ENCODE data around the gene PHTF1. TPM values are rescaled to one million over a fixed set of nuclear protein-coding genes. Genes with fewer than 3 reads are reported as not detected.

Gene PHTF1
- total RNA-seq, 1 experiment from 2014 or later = 27.3 TPM

DNA sequence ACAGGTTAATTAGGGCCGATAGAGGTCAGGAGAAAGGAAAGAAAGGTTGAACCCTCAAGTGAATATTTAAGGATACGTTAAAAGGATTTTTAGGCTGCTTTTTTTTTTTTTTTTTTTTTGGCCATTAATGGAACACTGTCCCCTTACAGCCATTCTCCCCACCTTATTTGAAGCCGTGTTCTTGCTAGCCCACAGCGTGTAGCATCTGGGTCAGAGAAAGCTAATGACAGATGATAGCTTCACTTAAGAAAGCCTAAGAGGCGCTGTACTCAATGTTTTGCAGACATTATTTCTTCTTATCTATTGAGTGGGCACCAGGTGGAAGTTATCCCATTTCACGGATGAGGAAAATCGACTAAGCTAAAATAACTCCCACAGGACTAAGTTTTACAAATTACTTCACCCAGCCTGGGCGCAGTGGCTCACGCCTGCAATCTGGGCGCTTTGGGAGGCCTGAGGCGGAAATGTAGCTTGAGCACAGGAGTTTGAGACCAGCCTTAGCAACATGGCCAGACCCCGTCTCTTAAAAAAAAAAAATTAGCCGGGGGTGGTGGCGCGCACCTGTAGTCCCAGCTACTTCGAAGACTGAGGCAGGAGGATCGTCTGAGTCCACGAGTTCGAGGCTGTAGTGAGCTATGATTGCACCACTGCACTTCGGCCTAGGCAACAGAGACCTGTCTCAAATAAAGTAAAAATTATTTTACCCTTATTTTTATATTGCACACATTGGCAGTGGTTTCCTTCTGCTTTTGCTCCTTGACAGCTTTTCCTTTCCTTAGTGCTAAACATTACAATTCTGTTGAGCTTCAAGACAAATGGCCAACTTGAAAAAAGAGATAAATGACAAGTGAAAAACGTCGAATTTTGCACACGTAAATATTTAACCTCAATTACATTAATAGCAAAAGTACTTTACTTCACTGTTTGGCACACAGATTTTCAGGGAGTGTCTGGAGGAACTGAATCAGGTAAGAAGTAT, 1.1 kb upstream of the PHTF1 start:
- ChIA-PET CTCF (interaction anchor here (0.5 kb wide), 1 partner anchor 931 kb away, joined by 4 read pairs; no protein-coding TSS in a partner anchor), POLR2A (ENCODE audit: unreplicated experiment) (interaction anchor here (0.5 to 0.7 kb wide), 4 partner anchors 20 to 266 kb away, joined by 3 to 7 read pairs (median 4); no protein-coding TSS in a partner anchor)
- peaks cover 5% of the 10 kb centered on the region; the same call in 1 of the 2 replicates for H3K4me1 ChIP-seq (ENCODE audit: insufficient read depth, low read length)
- peak overlapping the region; percentile 99 for H2AFZ ChIP-seq (ENCODE audit: low read length)
- no peaks in the 10 kb centered on the region for H3K9me2 ChIP-seq (replicated peaks; ENCODE audit: low read length)
- no peak for DNase-seq
- no peaks in the 10 kb centered on the region for H4K20me1 ChIP-seq (ENCODE audit: low read length)
- BruUV-seq (replicated peaks) = no TSS peak
- peaks cover 5% of the 10 kb centered on the region; the same call in 1 of the 2 replicates for H3K36me3 ChIP-seq (ENCODE audit: low read depth, low read length)
- TF ChIP-seq EZH2phosphoT487 (IDR thresholded peaks at IDR 0.05; ENCODE audit: borderline replicate concordance, low read length) (no peak), EZH2 (IDR thresholded peaks at IDR 0.05; ENCODE audit: low read length, unreplicated experiment) (no peak)
- TF ChIP-seq, protein P1, sequence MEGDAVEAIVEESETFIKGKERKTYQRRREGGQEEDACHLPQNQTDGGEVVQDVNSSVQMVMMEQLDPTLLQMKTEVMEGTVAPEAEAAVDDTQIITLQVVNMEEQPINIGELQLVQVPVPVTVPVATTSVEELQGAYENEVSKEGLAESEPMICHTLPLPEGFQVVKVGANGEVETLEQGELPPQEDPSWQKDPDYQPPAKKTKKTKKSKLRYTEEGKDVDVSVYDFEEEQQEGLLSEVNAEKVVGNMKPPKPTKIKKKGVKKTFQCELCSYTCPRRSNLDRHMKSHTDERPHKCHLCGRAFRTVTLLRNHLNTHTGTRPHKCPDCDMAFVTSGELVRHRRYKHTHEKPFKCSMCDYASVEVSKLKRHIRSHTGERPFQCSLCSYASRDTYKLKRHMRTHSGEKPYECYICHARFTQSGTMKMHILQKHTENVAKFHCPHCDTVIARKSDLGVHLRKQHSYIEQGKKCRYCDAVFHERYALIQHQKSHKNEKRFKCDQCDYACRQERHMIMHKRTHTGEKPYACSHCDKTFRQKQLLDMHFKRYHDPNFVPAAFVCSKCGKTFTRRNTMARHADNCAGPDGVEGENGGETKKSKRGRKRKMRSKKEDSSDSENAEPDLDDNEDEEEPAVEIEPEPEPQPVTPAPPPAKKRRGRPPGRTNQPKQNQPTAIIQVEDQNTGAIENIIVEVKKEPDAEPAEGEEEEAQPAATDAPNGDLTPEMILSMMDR (conservative IDR thresholded peaks at IDR 0.05; ENCODE audit: low read depth, low read length) = no peak
- H3F3A ChIP-seq (ENCODE audit: low read length, unreplicated experiment) = no peaks in the 10 kb centered on the region
- peaks cover 30% of the 10 kb centered on the region for H3K79me2 ChIP-seq (ENCODE audit: low read length)
- H3K27ac ChIP-seq (ENCODE audit: low read length) = peak overlapping the region; percentile 80
- H3K9ac ChIP-seq (ENCODE audit: low read length) = peak overlapping the region; percentile 81
- peak overlapping the region; percentile 91 for H3K4me3 ChIP-seq (ENCODE audit: low read length)
- H3K4me2 ChIP-seq (ENCODE audit: low read length) = peak overlapping the region; percentile 95
- no peaks in the 10 kb centered on the region for H3K9me3 ChIP-seq (ENCODE audit: low read length)
- H3K27me3 ChIP-seq (ENCODE audit: low read length) = no peaks in the 10 kb centered on the region
- intact Hi-C loops (cut with micrococcal nuclease) = no loop called here
- ATAC-seq = no peak

DNA sequence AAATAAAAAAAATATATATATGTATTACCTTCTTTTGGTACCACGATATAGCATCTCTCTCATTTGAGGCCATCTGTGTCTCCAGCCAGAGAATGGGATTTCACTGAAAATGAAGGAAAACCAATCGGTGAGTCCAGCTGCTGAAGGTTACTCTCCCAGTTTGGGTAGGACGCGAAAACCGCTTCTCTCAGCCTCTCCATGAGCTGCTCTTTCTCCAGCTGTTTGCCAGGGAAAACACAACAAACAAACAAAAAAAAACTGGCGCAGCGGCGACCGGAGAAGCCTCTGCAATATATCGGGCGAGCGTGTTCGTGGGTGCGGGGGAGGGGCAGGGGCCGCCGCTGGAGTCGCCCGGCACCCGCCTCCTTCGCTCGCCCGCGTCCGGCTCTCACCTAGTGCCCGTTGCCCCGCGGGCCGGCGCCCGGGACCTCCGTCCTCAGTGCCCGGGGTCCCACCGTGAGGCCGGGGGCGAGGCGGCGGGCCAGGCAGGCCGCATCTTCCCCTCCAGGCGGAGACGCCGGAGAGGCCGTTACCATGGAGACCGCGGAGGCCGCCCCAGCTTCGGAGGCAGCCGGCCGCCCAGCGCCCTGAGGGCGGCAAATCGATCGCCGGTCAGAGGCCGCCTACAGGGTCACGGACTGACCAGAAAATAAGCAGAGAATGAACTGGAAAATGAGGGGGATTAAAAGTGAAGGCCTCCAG, 504 bp downstream of the PHTF1 start:
- Histone ChIP-seq H3K4me3 (ENCODE audit: low read length) (peak overlapping the region; percentile 91), H3K9me3 (ENCODE audit: low read length) (no peaks in the 10 kb centered on the region), H3K36me3 (ENCODE audit: low read depth, low read length) (peaks cover 5% of the 10 kb centered on the region; the same call in 1 of the 2 replicates), H3K27me3 (ENCODE audit: low read length) (no peaks in the 10 kb centered on the region), H3K79me2 (ENCODE audit: low read length) (peaks cover 33% of the 10 kb centered on the region), H3K27ac (ENCODE audit: low read length) (peak overlapping the region; percentile 80), H4K20me1 (ENCODE audit: low read length) (no peaks in the 10 kb centered on the region), H3K4me2 (ENCODE audit: low read length) (peak overlapping the region; percentile 95), H3K9ac (ENCODE audit: low read length) (peak overlapping the region; percentile 81), H2AFZ (ENCODE audit: low read length) (peak overlapping the region; percentile 99), H3K9me2 (replicated peaks; ENCODE audit: low read length) (no peaks in the 10 kb centered on the region), H3F3A (ENCODE audit: low read length, unreplicated experiment) (no peaks in the 10 kb centered on the region), H3K4me1 (ENCODE audit: insufficient read depth, low read length) (peaks cover 5% of the 10 kb centered on the region; the same call in 1 of the 2 replicates)
- TF ChIP-seq, protein P1 (conservative IDR thresholded peaks at IDR 0.05; ENCODE audit: low read depth, low read length) = no peak
- TF ChIP-seq EZH2 (IDR thresholded peaks at IDR 0.05; ENCODE audit: low read length, unreplicated experiment) (no peak), EZH2phosphoT487 (IDR thresholded peaks at IDR 0.05; ENCODE audit: borderline replicate concordance, low read length) (no peak)
- ATAC-seq = peak; percentile 63
- BruUV-seq (replicated peaks) = no TSS peak
- peak; percentile 43 for DNase-seq
- POLR2A ChIA-PET (ENCODE audit: unreplicated experiment) = interaction anchor here (0.6 kb wide), 6 partner anchors 41 to 1084 kb away, joined by 3 to 8 read pairs (median 6); partner anchors contain the start of gene MOV10
- CTCF ChIA-PET = interaction anchor here (0.6 kb wide), 1 partner anchor 397 kb away, joined by 3 read pairs; no protein-coding TSS in a partner anchor
- intact Hi-C loops (cut with micrococcal nuclease) = loop anchor here (2.0 to 5.0 kb wide), 2 partner anchors 52 to 144 kb away; partner anchors contain the start of gene AP4B1

All from PC-3 (cell line).